KOPT-K1 (cell line): Measurements from ENCODE around the gene CDH23.

ENCODE experiments used
- H3K27ac ChIP-seq: fragments of 200-600 bp; sonication (generic); 2 replicates; pipeline ENCODE4 v1.5.1; 2016; ENCODE audit warnings: antibody characterized with exemption, mild to moderate bottlenecking, low read depth, low read length; ENCODE audit not compliant: poor library complexity, severe bottlenecking
- H3K36me3 ChIP-seq: fragments of 200-600 bp; sonication (generic); 2 replicates; pipeline ENCODE4 v1.5.1; 2017; ENCODE audit warnings: antibody characterized with exemption, mild to moderate bottlenecking, low read length, moderate library complexity; ENCODE audit not compliant: insufficient read depth
- H3K9me3 ChIP-seq: fragments of 200-600 bp; sonication (generic); 2 replicates; pipeline ENCODE4 v1.5.1; 2017; ENCODE audit warnings: antibody characterized with exemption, low read length, mild to moderate bottlenecking; ENCODE audit not compliant: insufficient read depth, poor library complexity, severe bottlenecking

Gene CDH23

GRCh38 chr10:71713135-71714030 lies 316.7 kb downstream of the CDH23 start:
- Histone ChIP-seq H3K36me3 (peaks cover 26% of the 10 kb centered on the region; the same call in 1 of the 2 replicates), H3K9me3 (no peaks in the 10 kb centered on the region), H3K27ac (peak overlapping the region; percentile 99)

GRCh38 chr10:71714031-71714410 lies 317.3 kb downstream of the CDH23 start:
- Histone ChIP-seq H3K27ac (peak overlapping the region; percentile 99), H3K36me3 (peaks cover 26% of the 10 kb centered on the region; the same call in 1 of the 2 replicates), H3K9me3 (no peaks in the 10 kb centered on the region)

GRCh38 chr10:71714592-71714991 lies 317.9 kb downstream of the CDH23 start:
- peak overlapping the region; percentile 99 for H3K27ac ChIP-seq
- H3K36me3 ChIP-seq = peaks cover 26% of the 10 kb centered on the region; the same call in 1 of the 2 replicates
- H3K9me3 ChIP-seq = no peaks in the 10 kb centered on the region

- Histone ChIP-seq H3K36me3 (peaks cover 26% of the 10 kb centered on the region; the same call in 1 of the 2 replicates), H3K27ac (peak overlapping the region; percentile 99), H3K9me3 (no peaks in the 10 kb centered on the region)
Observed at GRCh38 chr10:71715026-71715425, 318.3 kb downstream of the CDH23 start.

DNA sequence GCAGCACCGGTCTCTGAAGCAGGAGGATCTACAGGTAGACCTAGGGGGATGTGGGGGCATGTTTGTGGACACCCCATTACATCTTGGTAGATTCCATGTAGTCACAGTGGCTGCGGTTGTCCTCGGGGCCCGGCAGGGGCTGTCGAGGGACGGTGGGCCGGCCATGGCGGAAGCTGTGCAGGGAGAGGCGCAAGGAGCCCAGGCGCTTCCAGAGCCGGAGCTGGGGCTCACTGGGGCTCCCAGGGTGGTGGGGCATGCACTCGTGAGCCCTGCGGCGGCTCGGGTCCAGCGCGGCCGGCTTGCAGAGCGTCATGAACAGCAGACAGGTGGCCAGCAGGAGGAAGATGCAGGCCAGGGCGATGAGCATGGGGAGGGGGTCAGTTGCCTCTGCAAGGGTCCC lies 319.1 kb downstream of the CDH23 start:
- Histone ChIP-seq H3K27ac (peak overlapping the region; percentile 99), H3K9me3 (no peaks in the 10 kb centered on the region)

DNA sequence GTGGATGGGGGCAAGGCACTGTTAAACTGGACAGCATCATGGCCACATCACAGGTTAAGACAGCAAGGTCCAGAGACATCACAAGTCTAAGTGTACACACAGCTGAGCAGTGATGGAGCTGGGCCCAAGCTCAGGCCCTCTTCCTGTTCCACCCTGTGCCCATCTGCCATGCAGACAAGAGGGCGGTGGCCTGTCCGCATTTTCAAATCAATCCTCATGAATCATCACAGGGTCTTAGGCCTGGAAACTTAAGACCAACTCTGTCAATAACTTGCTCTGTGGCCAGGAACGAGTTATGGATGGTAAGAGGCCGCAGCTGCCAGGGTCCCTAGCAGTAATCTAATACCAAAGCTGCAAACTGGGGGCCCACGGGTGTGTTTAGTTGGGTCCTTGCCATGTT lies 319.7 kb downstream of the CDH23 start:
- Histone ChIP-seq H3K9me3 (no peaks in the 10 kb centered on the region), H3K36me3 (peaks cover 26% of the 10 kb centered on the region; the same call in 1 of the 2 replicates), H3K27ac (no peak overlapping the region)

More for the DNA sequence above, 319.1 kb downstream of the CDH23 start:
- H3K36me3 ChIP-seq = peaks cover 26% of the 10 kb centered on the region; the same call in 1 of the 2 replicates

DNA sequence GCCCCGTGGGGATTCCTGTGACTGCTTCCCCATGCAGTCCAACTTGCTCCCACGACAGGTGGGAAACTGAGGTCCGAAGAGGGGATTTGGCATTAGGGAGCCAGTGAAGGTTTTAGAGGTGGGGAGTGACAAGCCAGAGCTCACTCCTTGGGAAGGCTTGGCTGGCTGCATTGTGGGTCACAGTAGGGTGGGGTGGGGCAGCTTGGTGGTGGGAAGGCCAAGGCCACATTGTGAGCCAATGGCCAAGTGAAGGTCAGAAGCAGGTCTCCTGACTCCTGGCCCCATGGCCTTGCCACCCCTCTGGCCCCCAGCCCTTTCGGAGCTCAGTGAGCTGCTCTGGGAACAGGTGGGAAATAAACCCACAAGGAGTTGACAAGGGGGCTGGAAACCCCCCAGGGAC lies 320.3 kb downstream of the CDH23 start:
- peak overlapping the region; percentile 13 for H3K27ac ChIP-seq
- H3K9me3 ChIP-seq = no peaks in the 10 kb centered on the region

GRCh38 chr10:71717551-71717951 lies 320.8 kb downstream of the CDH23 start:
- peaks cover 26% of the 10 kb centered on the region; the same call in 1 of the 2 replicates for H3K36me3 ChIP-seq
- no peaks in the 10 kb centered on the region for H3K9me3 ChIP-seq
- peak overlapping the region; percentile 13 for H3K27ac ChIP-seq

More for the DNA sequence above, 320.3 kb downstream of the CDH23 start:
- H3K36me3 ChIP-seq = peaks cover 26% of the 10 kb centered on the region; the same call in 1 of the 2 replicates

GRCh38 chr10:71718165-71718698 lies 321.5 kb downstream of the CDH23 start:
- peaks cover 26% of the 10 kb centered on the region; the same call in 1 of the 2 replicates for H3K36me3 ChIP-seq
- no peaks in the 10 kb centered on the region for H3K9me3 ChIP-seq
- H3K27ac ChIP-seq = no peak overlapping the region

- H3K27ac ChIP-seq = no peak overlapping the region
- H3K9me3 ChIP-seq = no peaks in the 10 kb centered on the region
- H3K36me3 ChIP-seq = peaks cover 26% of the 10 kb centered on the region; the same call in 1 of the 2 replicates
Observed at GRCh38 chr10:71719042-71719441, 322.3 kb downstream of the CDH23 start.

GRCh38 chr10:71719464-71720201 lies 322.9 kb downstream of the CDH23 start, which contains the start of gene C10orf105:
Gene C10orf105 (minus strand): TSS chr10:71719778. CDS start chr10:71716337, 3,441 bp downstream.
- no peaks in the 10 kb centered on the region for H3K9me3 ChIP-seq
- no peak within 1 kb of the TSS for H3K27ac ChIP-seq
- peaks cover 26% of the 10 kb centered on the region; the same call in 1 of the 2 replicates for H3K36me3 ChIP-seq

DNA sequence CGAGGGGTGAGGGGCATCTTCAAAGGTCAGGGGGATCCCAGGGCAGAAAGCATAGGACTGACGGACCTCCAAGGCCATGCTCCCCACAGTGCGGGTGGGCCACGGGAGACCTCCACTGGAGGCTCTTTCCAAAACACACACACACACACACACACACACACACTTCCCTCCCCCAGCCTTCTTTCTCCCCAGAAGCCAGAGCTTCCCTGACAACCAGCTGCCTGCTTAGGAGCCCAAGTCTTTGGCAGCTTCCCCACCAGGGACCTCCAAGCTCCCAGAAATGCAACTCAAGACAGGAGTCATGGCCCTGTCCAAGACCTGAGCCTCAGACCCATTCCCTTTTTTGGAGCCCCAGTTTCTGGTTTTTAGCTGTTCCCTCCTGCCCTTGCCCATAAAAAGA lies 323.6 kb downstream of the CDH23 start:
- H3K36me3 ChIP-seq = peaks cover 22% of the 10 kb centered on the region; the same call in 1 of the 2 replicates
- no peak overlapping the region for H3K27ac ChIP-seq
- H3K9me3 ChIP-seq = no peaks in the 10 kb centered on the region

DNA sequence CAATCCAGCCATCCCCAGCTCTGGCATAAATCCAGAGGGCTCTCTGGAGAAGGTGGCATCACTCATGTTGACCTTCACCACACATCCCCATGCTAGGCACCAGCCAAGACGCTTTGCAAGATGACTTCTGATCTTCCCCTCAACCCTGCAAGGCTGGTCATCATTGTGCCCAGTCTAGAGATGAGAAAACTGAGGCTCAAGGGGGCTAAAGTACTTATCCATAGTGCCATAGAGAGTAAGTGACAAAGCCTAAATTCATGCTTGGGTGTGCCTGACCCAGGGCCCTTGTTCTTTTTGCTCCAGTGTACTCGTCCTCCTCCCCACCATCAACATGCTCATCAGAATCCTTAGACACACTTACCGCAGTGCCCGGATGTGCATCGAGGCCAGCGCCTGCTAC lies 324.6 kb downstream of the CDH23 start:
- no peak overlapping the region for H3K27ac ChIP-seq
- no peaks in the 10 kb centered on the region for H3K9me3 ChIP-seq
- H3K36me3 ChIP-seq = peaks cover 12% of the 10 kb centered on the region; the same call in 1 of the 2 replicates

DNA sequence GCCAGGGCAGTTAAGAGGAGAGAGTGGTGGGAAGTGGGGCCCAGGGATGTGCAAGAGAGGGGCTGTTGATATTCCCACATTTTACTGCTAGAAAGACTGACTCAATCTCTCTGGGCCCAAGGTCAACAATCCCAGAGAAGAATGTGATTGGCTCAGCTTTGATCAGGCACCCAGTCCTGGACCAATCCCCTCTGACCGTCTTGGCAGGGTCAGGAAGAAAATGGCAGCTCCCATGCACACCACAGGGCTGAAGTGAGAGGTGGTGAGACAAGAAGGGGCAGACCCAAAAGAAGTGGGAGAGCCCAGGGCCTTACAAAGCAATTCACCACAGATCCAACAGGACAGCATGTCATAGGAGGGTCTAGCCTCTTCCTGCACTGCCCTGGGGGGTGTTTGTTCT lies 326.1 kb downstream of the CDH23 start:
- Histone ChIP-seq H3K9me3 (no peaks in the 10 kb centered on the region), H3K36me3 (0 out of 2 replicates have a peak, but pooled peaks cover under 1% of the 10 kb centered on the region), H3K27ac (no peak overlapping the region)

DNA sequence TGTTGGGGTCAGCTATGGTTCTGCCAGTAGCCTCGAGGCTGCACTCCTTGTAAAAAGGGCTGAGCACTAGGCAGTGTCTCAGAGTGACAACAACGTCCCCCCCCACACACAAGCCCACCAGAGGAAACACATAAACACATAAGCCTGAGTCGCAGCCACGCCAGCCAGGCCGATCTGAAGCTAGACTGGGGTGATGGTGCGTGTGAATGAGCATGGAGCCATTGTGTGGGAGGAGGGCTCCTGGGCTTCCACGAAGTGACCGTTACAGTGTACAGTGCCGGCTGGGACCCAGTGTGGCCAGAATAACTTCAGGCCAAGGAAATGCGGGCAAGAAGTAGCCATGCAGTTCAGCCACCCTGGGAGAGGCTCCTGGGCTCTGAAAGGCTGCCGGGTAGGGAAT lies 326.6 kb downstream of the CDH23 start:
- H3K9me3 ChIP-seq = no peaks in the 10 kb centered on the region
- no peaks in the 10 kb centered on the region for H3K36me3 ChIP-seq
- no peak overlapping the region for H3K27ac ChIP-seq
